GM12872 (cell line): Measurements from ENCODE around the gene ATP8B3.

ENCODE experiments used
- CTCF ChIP-seq: IDR thresholded peaks from 3 replicates; pipeline ENCODE4 v1.5.1; 2011; ENCODE audit warnings: low read depth, mild to moderate bottlenecking, low read length, moderate library complexity; ENCODE audit not compliant: insufficient read depth

The ATP8B3 gene

GRCh38 chr19:1779574-1779973 lies 32.5 kb downstream of the ATP8B3 start:
- TF ChIP-seq CTCF, result no peak

- TF ChIP-seq CTCF, result no peak
Observed at GRCh38 chr19:1777149-1777548, 34.9 kb downstream of the ATP8B3 start.

- TF ChIP-seq CTCF, result no peak
Observed at GRCh38 chr19:1776606-1777147, 35.4 kb downstream of the ATP8B3 start.

GRCh38 chr19:1775951-1776605 lies 36.0 kb downstream of the ATP8B3 start:
- no peak for TF ChIP-seq CTCF

- TF ChIP-seq CTCF, result peak; percentile 48; the same call in 2 of the 3 replicates
Observed at GRCh38 chr19:1774989-1775772, 36.9 kb downstream of the ATP8B3 start.

GRCh38 chr19:1773184-1773583 lies 38.9 kb downstream of the ATP8B3 start:
- no peak for TF ChIP-seq CTCF

GRCh38 chr19:1770866-1771576 lies 41.1 kb downstream of the ATP8B3 start:
- no peak for TF ChIP-seq CTCF
